HepG2 (cell line): Measurements from ENCODE around the gene DCT. TPM values are rescaled to one million over a fixed set of nuclear protein-coding genes. Genes with fewer than 3 reads are reported as not detected.

ENCODE experiments used
- FOXM1 ChIP-seq: sonication (generic); formaldehyde crosslinking; IDR thresholded peaks from 2 replicates; pipeline ENCODE4 v1.5.0; 2020; ENCODE audit warnings: missing genetic modification reagents
- MEIS2 ChIP-seq: sonication (generic); formaldehyde crosslinking; IDR thresholded peaks from 2 replicates; pipeline ENCODE4 v1.9.0; 2021; ENCODE audit warnings: mild to moderate bottlenecking, missing genetic modification reagents
- PRMT3 ChIP-seq: sonication (generic); formaldehyde crosslinking; IDR thresholded peaks from 2 replicates; pipeline ENCODE4 v1.8.1; 2022; ENCODE audit warnings: low read depth, mild to moderate bottlenecking, moderate library complexity, missing genetic modification reagents, borderline replicate concordance
- SMAD3 ChIP-seq: sonication (generic); formaldehyde crosslinking; IDR thresholded peaks from 2 replicates; pipeline ENCODE4 v1.4.0; 2020; ENCODE audit warnings: missing genetic modification reagents
- TAF15 ChIP-seq: fragments of 200-400 bp; formaldehyde crosslinking; IDR thresholded peaks from one replicate; pipeline ENCODE4 v1.6.1; 2018; ENCODE audit warnings: mild to moderate bottlenecking, low read depth, low read length; ENCODE audit not compliant: poor library complexity, severe bottlenecking
- TARDBP ChIP-seq: sonication (generic); formaldehyde crosslinking; IDR thresholded peaks from 2 replicates; pipeline ENCODE4 v1.8.0; 2022; ENCODE audit warnings: mild to moderate bottlenecking, missing genetic modification reagents
- polyA plus RNA-seq, 8 experiments: library from polyadenylated mRNA; depleted of rRNA in 3 of 8; stranded (reverse) in 7 of 8; unstranded in 1 of 8; fragments of >200 nt; fragmentation: Illumina TruSeq in 4 of 8; extraction: Trizol in 4 of 8; gene quantifications; 2 replicates each; pipeline versions ENCODE4 v1.2.1 to v1.2.3, GENCODE V29; 2011 to 2016; ENCODE audit warnings: low read depth in 4 of 8, missing spikeins in 1 of 8, mixed read lengths in 1 of 8; ENCODE audit not compliant: insufficient read depth in 1 of 8
- total RNA-seq, 5 experiments: library from RNA; depleted of rRNA; stranded (reverse); fragments of >200 nt; fragmentation: Illumina TruSeq; extraction: Trizol; gene quantifications; 2 replicates each; pipeline ENCODE4 v1.2.3, GENCODE V29; 2016; ENCODE audit warnings: low read depth in 1 of 5
- TF ChIP-seq, protein P1 (sequence below): sonication (generic); formaldehyde crosslinking; IDR thresholded peaks from 2 replicates; pipeline ENCODE4 v1.4.0; 2020; ENCODE audit warnings: missing genetic modification reagents

Gene DCT
- total and polyA plus RNA-seq, 2 of the 13 experiments (the other 11 are each of a cell fraction or from before 2014, with no cell fraction given): not detected

DNA sequence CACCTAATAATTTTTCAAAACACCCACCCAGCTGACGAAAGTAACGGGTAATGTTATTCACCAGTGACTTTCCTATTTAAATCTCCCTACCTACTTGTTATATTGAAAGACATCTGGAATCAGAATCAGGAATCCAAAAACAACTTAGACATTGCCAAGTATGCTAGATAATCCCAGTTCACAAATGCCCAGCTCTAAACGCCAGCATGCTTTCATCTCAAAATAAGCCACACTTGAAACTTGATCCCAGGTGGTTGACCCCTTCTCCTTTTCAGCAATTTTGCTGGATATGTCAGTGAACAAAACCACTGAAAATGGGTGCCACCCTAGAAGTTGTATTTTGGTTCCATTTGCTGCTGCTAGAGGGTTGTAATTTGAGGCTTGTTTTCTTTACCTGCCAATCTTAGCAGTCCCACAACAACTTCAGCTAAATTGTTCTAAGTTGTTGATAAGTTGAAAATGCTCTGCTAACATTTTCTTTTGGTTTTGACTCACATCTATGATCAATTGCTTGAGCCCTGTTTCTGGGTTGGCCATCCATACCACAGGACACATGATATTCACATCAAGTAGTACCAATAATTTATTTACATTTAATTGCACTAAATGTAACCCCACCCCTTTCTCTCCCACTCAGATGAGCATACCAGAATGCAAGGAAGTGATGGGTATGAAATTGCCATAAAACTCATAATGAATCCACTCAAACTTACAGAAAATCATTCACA lies 66.4 kb downstream of the DCT start (continued):
- TF ChIP-seq, protein P1, sequence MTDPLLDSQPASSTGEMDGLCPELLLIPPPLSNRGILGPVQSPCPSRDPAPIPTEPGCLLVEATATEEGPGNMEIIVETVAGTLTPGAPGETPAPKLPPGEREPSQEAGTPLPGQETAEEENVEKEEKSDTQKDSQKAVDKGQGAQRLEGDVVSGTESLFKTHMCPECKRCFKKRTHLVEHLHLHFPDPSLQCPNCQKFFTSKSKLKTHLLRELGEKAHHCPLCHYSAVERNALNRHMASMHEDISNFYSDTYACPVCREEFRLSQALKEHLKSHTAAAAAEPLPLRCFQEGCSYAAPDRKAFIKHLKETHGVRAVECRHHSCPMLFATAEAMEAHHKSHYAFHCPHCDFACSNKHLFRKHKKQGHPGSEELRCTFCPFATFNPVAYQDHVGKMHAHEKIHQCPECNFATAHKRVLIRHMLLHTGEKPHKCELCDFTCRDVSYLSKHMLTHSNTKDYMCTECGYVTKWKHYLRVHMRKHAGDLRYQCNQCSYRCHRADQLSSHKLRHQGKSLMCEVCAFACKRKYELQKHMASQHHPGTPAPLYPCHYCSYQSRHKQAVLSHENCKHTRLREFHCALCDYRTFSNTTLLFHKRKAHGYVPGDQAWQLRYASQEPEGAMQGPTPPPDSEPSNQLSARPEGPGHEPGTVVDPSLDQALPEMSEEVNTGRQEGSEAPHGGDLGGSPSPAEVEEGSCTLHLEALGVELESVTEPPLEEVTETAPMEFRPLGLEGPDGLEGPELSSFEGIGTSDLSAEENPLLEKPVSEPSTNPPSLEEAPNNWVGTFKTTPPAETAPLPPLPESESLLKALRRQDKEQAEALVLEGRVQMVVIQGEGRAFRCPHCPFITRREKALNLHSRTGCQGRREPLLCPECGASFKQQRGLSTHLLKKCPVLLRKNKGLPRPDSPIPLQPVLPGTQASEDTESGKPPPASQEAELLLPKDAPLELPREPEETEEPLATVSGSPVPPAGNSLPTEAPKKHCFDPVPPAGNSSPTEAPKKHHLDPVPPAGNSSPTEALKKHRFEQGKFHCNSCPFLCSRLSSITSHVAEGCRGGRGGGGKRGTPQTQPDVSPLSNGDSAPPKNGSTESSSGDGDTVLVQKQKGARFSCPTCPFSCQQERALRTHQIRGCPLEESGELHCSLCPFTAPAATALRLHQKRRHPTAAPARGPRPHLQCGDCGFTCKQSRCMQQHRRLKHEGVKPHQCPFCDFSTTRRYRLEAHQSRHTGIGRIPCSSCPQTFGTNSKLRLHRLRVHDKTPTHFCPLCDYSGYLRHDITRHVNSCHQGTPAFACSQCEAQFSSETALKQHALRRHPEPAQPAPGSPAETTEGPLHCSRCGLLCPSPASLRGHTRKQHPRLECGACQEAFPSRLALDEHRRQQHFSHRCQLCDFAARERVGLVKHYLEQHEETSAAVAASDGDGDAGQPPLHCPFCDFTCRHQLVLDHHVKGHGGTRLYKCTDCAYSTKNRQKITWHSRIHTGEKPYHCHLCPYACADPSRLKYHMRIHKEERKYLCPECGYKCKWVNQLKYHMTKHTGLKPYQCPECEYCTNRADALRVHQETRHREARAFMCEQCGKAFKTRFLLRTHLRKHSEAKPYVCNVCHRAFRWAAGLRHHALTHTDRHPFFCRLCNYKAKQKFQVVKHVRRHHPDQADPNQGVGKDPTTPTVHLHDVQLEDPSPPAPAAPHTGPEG: no peak
- TF ChIP-seq PRMT3 (CRISPR knock-in tag): no peak
- TF ChIP-seq TARDBP (CRISPR knock-in tag): no peak
- TF ChIP-seq SMAD3 (CRISPR knock-in tag): no peak
- TF ChIP-seq MEIS2: no peak
- TF ChIP-seq FOXM1 (CRISPR knock-in tag): no peak
- no peak for TF ChIP-seq TAF15
